ENCODE measurements around the gene C10orf90.

Gene C10orf90

GRCh38 chr10:126632705-126633104, 37.8 kb downstream of the C10orf90 start:
- DNase-seq (ENCODE audit: low read depth), result no peak

- DNase-seq (ENCODE audit: low read depth), result no peak
Measured at GRCh38 chr10:126629925-126630624, 40.4 kb downstream of the C10orf90 start.

- no peak for DNase-seq (ENCODE audit: low read depth)
Measured at GRCh38 chr10:126628746-126629145, 41.7 kb downstream of the C10orf90 start.

- DNase-seq (ENCODE audit: low read depth), result no peak
Measured at GRCh38 chr10:126621846-126622245, 48.6 kb downstream of the C10orf90 start.

- no peak for DNase-seq (ENCODE audit: low read depth)
Measured at GRCh38 chr10:126618466-126618865, 52.0 kb downstream of the C10orf90 start.

GRCh38 chr10:126617733-126618132, 52.8 kb downstream of the C10orf90 start:
- no peak for DNase-seq (ENCODE audit: low read depth)

GRCh38 chr10:126617208-126617607, 53.3 kb downstream of the C10orf90 start:
- DNase-seq (ENCODE audit: low read depth), result no peak

GRCh38 chr10:126616737-126617136, 53.8 kb downstream of the C10orf90 start:
- no peak for DNase-seq (ENCODE audit: low read depth)

GRCh38 chr10:126611303-126611702, 59.2 kb downstream of the C10orf90 start:
- no peak for DNase-seq (ENCODE audit: low read depth)

- DNase-seq (ENCODE audit: low read depth), result no peak
Measured at GRCh38 chr10:126609566-126609965, 60.9 kb downstream of the C10orf90 start.

- DNase-seq (ENCODE audit: low read depth), result no peak
Measured at GRCh38 chr10:126599949-126600682, 70.4 kb downstream of the C10orf90 start.

- DNase-seq (ENCODE audit: low read depth), result no peak
Measured at GRCh38 chr10:126598009-126598408, 72.5 kb downstream of the C10orf90 start.

- no peak for DNase-seq (ENCODE audit: low read depth)
Measured at GRCh38 chr10:126597211-126597610, 73.3 kb downstream of the C10orf90 start.

- DNase-seq (ENCODE audit: low read depth), result no peak
Measured at GRCh38 chr10:126596472-126597016, 73.9 kb downstream of the C10orf90 start.

- no peak for DNase-seq (ENCODE audit: low read depth)
Measured at GRCh38 chr10:126595160-126595559, 75.3 kb downstream of the C10orf90 start.

- DNase-seq (ENCODE audit: low read depth), result no peak
Measured at GRCh38 chr10:126593968-126594701, 76.4 kb downstream of the C10orf90 start.

GRCh38 chr10:126592901-126593300, 77.6 kb downstream of the C10orf90 start:
- no peak for DNase-seq (ENCODE audit: low read depth)

GRCh38 chr10:126588024-126588423, 82.5 kb downstream of the C10orf90 start:
- no peak for DNase-seq (ENCODE audit: low read depth)

GRCh38 chr10:126586878-126587277, 83.6 kb downstream of the C10orf90 start:
- no peak for DNase-seq (ENCODE audit: low read depth)

GRCh38 chr10:126586128-126586527, 84.4 kb downstream of the C10orf90 start:
- DNase-seq (ENCODE audit: low read depth), result no peak

GRCh38 chr10:126585249-126586017, 85.1 kb downstream of the C10orf90 start:
- no peak for DNase-seq (ENCODE audit: low read depth)

- no peak for DNase-seq (ENCODE audit: low read depth)
Measured at GRCh38 chr10:126584836-126585235, 85.7 kb downstream of the C10orf90 start.
